Endothelial cell of umbilical vein (primary cell): ENCODE measurements around the gene PPFIBP2. TPM values are rescaled to one million over a fixed set of nuclear protein-coding genes. Genes with fewer than 3 reads are reported as not detected.

Experiments used
- BruUV-seq: library from RNA; stranded (reverse); fragments of 400-500 nt; replicated peaks from 2 replicates; lab custom pipeline; 2021; lab: Mats Ljungman, UMichigan
- CTCF ChIA-PET: fragments of 300-600, 350-600 bp; sonication (Branson Sonifier 250); formaldehyde crosslinking; loops from one replicate; lab custom pipeline; 2021; ENCODE audit warnings: antibody characterized with exemption, inconsistent platforms; lab: Charles Lee
- POLR2A ChIA-PET: fragments of 300-600, 350-600 bp; sonication (Branson Sonifier 250); formaldehyde crosslinking; loops from one replicate; lab custom pipeline; 2021; ENCODE audit warnings: antibody characterized with exemption, inconsistent platforms; lab: Charles Lee
- DNase-seq: peaks from one replicate; pipeline ENCODE4 v3.0.0-alpha.2; 2011; ENCODE audit warnings: low read depth, low spot score
- FAIRE-seq: peaks from 2 replicates; lab custom pipeline; 2011; peaks lifted over from hg19 to GRCh38; lab: Jason Lieb, UNC
- H2AFZ ChIP-seq: 2 replicates; pipeline ENCODE4 v1.6.0; 2012; ENCODE audit warnings: low read depth, low read length, control low read depth, inconsistent platforms
- H3K27ac ChIP-seq: 2 replicates; pipeline ENCODE4 v1.5.1; 2011; ENCODE audit warnings: low read depth, mild to moderate bottlenecking, control low read depth, low read length, moderate library complexity; ENCODE audit not compliant: insufficient read depth
- H3K27me3 ChIP-seq, 2 experiments: 2 replicates each; pipeline versions ENCODE4 v1.6.0 to v1.6.1; 2011; ENCODE audit warnings: low read length in 2 of 2, mixed read lengths in 1 of 2; ENCODE audit not compliant: control insufficient read depth in 2 of 2, insufficient read depth in 2 of 2
- H3K36me3 ChIP-seq, 2 experiments: 2 replicates in 1 of 2; 3 replicates in 1 of 2; pipeline ENCODE4 v1.5.1; 2011; ENCODE audit warnings: low read length in 2 of 2, mild to moderate bottlenecking in 1 of 2, moderate library complexity in 1 of 2; ENCODE audit not compliant: control insufficient read depth in 2 of 2, insufficient read depth in 2 of 2; ENCODE audit errors: extremely low read depth in 1 of 2
- H3K4me1 ChIP-seq: 3 replicates; pipeline ENCODE4 v1.5.1; 2011; ENCODE audit warnings: mild to moderate bottlenecking, low read length; ENCODE audit not compliant: control insufficient read depth, insufficient read depth; ENCODE audit errors: extremely low read depth
- H3K4me2 ChIP-seq: 2 replicates; pipeline ENCODE4 v1.6.1; 2011; ENCODE audit warnings: low read length, control low read depth, mixed read lengths; ENCODE audit not compliant: insufficient read depth
- H3K4me3 ChIP-seq, 3 experiments: fragments of 200-600 bp in 1 of 3; sonication (generic), shearing (Covaris generic) in 1 of 3; replicated peaks in 1 of 3; 2 replicates each; pipeline ENCODE4 v1.5.1; 2011 to 2016; ENCODE audit warnings: control low read depth in 3 of 3, low read length in 3 of 3, mild to moderate bottlenecking in 2 of 3, inconsistent platforms in 1 of 3, low read depth in 1 of 3, moderate library complexity in 1 of 3; ENCODE audit not compliant: insufficient read depth in 1 of 3
- H3K79me2 ChIP-seq: 2 replicates; pipeline ENCODE4 v1.6.0; 2012; ENCODE audit warnings: low read length, inconsistent platforms; ENCODE audit not compliant: control insufficient read depth, insufficient read depth
- H3K9ac ChIP-seq: replicated peaks from 2 replicates; pipeline ENCODE3; 2011; ENCODE audit warnings: low read length, control low read depth; ENCODE audit not compliant: insufficient read depth; ENCODE audit errors: extremely low read depth
- H3K9me1 ChIP-seq: replicated peaks from 3 replicates; pipeline ENCODE4 v1.6.0; 2011; ENCODE audit warnings: mild to moderate bottlenecking, low read length; ENCODE audit not compliant: control insufficient read depth, insufficient read depth; ENCODE audit errors: extremely low read depth
- H3K9me3 ChIP-seq: replicated peaks from 2 replicates; pipeline ENCODE4 v1.5.1; 2012; ENCODE audit warnings: low read length, inconsistent platforms; ENCODE audit not compliant: control insufficient read depth, insufficient read depth
- H4K20me1 ChIP-seq: replicated peaks from 2 replicates; pipeline ENCODE3; 2011; ENCODE audit warnings: mild to moderate bottlenecking, low read length; ENCODE audit not compliant: control insufficient read depth, insufficient read depth; ENCODE audit errors: extremely low read depth
- EZH2 ChIP-seq: IDR thresholded peaks from 2 replicates; pipeline ENCODE4 v1.6.1; 2012; ENCODE audit warnings: borderline replicate concordance, low read depth, mild to moderate bottlenecking, moderate library complexity, low read length, inconsistent platforms; ENCODE audit not compliant: severe bottlenecking
- FOS ChIP-seq: IDR thresholded peaks from 2 replicates; pipeline ENCODE4 v1.6.1; 2011; ENCODE audit warnings: mild to moderate bottlenecking, low read length, moderate library complexity, borderline replicate concordance; ENCODE audit not compliant: insufficient read depth
- GATA2 ChIP-seq: IDR thresholded peaks from 2 replicates; pipeline ENCODE4 v1.7.0; 2011; ENCODE audit warnings: low read depth, mild to moderate bottlenecking, moderate library complexity, mixed read lengths, low read length; ENCODE audit not compliant: insufficient read length, insufficient read depth
- JUN ChIP-seq: IDR thresholded peaks from 2 replicates; pipeline ENCODE4 v1.6.1; 2011; ENCODE audit warnings: borderline replicate concordance, low read depth; ENCODE audit not compliant: insufficient read length, insufficient read depth
- MAX ChIP-seq: IDR thresholded peaks from 2 replicates; pipeline ENCODE4 v1.6.1; 2011; ENCODE audit not compliant: insufficient read depth, insufficient read length
- MYC ChIP-seq: IDR thresholded peaks from one replicate; pipeline ENCODE4 v1.6.1; 2011; ENCODE audit warnings: mild to moderate bottlenecking, low read depth, low read length
- POLR2A ChIP-seq: IDR thresholded peaks from 2 replicates; pipeline ENCODE4 v1.6.1; 2012; ENCODE audit warnings: low read depth, mild to moderate bottlenecking, control low read depth, low read length
- POLR2AphosphoS5 ChIP-seq: IDR thresholded peaks from 2 replicates; pipeline ENCODE4 v1.6.1; 2012; ENCODE audit warnings: low read depth, mild to moderate bottlenecking, control low read depth, low read length, moderate library complexity; ENCODE audit not compliant: insufficient read depth
- dilution Hi-C: fragments of 300-500 bp; cut with MboI; formaldehyde crosslinking; loops from one replicate; pipeline ENCODE4 v1.15.0; 2019; ENCODE audit warnings: low sequenced_read_pairs; ENCODE audit not compliant: extremely low pct_ligation_motif_present
- intact Hi-C: fragments of 100-400 bp; cut with micrococcal nuclease; formaldehyde crosslinking; loops from one replicate; pipeline ENCODE4 v1.10.0; 2022
- polyA plus RNA-seq, 4 experiments: library from polyadenylated mRNA; depleted of rRNA in 3 of 4; stranded (reverse) in 3 of 4; unstranded in 1 of 4; fragments of >200 nt; gene quantifications; 2 replicates each; pipeline versions ENCODE4 v1.2.1 to v1.2.3, GENCODE V29; 2011 to 2012; ENCODE audit warnings: missing spikeins in 1 of 4
- total RNA-seq: library from RNA; stranded (reverse); gene quantifications from 2 replicates; pipeline ENCODE4 v1.2.3, GENCODE V29; 2021
- TF ChIP-seq, protein P1 (sequence below), 2 donors: IDR thresholded peaks; 1 replicate in 1 of 2; 2 replicates in 1 of 2; pipeline ENCODE4 v1.5.1; 2011; ENCODE audit warnings: low read length in 2 of 2, mild to moderate bottlenecking in 2 of 2, moderate library complexity in 2 of 2, control low read depth in 1 of 2, inconsistent platforms in 1 of 2, low read depth in 1 of 2; ENCODE audit not compliant: insufficient read depth in 1 of 2; ENCODE audit errors: extremely low read depth in 1 of 2

PPFIBP2 gene
- total and polyA plus RNA-seq, 2 donors (not counting 3 experiments of a cell fraction or from before 2014, with no cell fraction given): 1.3 to 4.0 TPM

DNA sequence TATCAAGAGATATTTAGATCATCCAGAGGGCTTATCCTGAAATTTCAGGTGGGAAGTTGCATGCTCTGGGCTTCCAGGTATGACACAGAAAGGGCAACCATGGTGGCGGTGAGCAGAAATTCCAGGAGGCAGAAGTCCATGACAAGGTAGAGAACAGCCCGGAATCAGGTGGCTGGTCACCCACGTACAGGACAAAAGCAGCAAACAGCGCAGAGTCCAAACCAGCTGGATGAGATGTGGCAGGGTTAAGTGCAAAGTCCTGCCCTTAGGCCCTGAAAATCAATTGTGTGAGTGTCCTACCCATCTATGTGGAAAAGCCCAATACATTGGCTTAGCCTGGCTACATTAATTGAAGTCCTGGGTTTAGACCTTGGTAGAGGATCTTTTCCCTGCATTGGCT is 11.6 kb downstream of the PPFIBP2 start:
- Histone ChIP-seq H3K36me3 (no peaks in the 10 kb centered on the region), H3K79me2 (no peaks in the 10 kb centered on the region), H3K4me1 (no peaks in the 10 kb centered on the region), H3K27ac (no peak overlapping the region), H3K9me1 (no peaks in the 10 kb centered on the region), H3K4me2 (no peak overlapping the region), H3K9ac (no peak overlapping the region), H3K27me3 (peaks cover 0 to 6% of the 10 kb centered on the region in 2 experiments), H3K4me3 (no peak overlapping the region), H3K9me3 (no peaks in the 10 kb centered on the region), H2AFZ (no peak overlapping the region), H4K20me1 (no peaks in the 10 kb centered on the region)
- dilution Hi-C loops: no loop called here
- ChIA-PET CTCF (interaction anchor here (1.5 kb wide), 1 partner anchor 132 kb away, joined by 4 read pairs; no protein-coding TSS in a partner anchor), POLR2A (no interaction called here)
- intact Hi-C loops: no loop called here
- DNase-seq: no peak
- TF ChIP-seq MAX (no peak), FOS (no peak), POLR2A (no peak), GATA2 (no peak), JUN (no peak), POLR2AphosphoS5 (no peak), MYC (no peak), EZH2 (no peak)
- TF ChIP-seq, protein P1, sequence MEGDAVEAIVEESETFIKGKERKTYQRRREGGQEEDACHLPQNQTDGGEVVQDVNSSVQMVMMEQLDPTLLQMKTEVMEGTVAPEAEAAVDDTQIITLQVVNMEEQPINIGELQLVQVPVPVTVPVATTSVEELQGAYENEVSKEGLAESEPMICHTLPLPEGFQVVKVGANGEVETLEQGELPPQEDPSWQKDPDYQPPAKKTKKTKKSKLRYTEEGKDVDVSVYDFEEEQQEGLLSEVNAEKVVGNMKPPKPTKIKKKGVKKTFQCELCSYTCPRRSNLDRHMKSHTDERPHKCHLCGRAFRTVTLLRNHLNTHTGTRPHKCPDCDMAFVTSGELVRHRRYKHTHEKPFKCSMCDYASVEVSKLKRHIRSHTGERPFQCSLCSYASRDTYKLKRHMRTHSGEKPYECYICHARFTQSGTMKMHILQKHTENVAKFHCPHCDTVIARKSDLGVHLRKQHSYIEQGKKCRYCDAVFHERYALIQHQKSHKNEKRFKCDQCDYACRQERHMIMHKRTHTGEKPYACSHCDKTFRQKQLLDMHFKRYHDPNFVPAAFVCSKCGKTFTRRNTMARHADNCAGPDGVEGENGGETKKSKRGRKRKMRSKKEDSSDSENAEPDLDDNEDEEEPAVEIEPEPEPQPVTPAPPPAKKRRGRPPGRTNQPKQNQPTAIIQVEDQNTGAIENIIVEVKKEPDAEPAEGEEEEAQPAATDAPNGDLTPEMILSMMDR (IDR thresholded peaks at IDR 0.05; ENCODE audit: extremely low read depth in 1 of 2, insufficient read depth in 1 of 2, low read depth in 1 of 2, low read length in 2 of 2): no peak
- no TSS peak for BruUV-seq
- FAIRE-seq: no peak
